Measurements from ENCODE around the gene MFSD1. TPM values are rescaled to one million over a fixed set of nuclear protein-coding genes. Genes with fewer than 3 reads are reported as not detected.

Gene MFSD1
- total and polyA plus RNA-seq, 2 donors (not counting 1 experiment from before 2014, with no cell fraction given) = 16.4 to 31.8 TPM

GRCh38 chr3:158839966-158840365, 38.1 kb downstream of the MFSD1 start:
- POLR2A ChIA-PET = no interaction called here
- no peak for DNase-seq
- 89% methylated on average over 4 of the region's 6 CpGs for WGBS (ENCODE audit: insufficient coverage)

DNA sequence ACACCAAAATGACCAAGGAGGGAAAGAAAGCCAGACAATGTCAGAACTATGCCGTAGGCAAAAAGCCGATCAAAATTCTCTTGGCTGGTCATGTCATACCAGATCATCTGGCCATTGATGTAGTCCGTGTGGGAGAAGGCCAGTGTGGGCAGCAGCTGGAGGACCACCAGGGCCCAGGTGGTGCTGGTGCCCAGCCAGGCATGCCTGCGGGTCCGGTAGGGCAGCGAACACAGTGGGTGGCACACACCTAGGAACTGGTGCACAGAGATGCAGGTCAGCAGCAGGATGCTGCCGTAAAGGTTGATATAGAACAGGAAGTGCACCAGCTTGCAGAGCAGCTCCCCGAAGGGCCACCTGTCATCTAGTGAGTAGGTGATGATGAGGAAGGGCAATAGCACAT, 39.5 kb downstream of the MFSD1 start:
- Histone ChIP-seq H3K27ac (ENCODE audit: low read length in 2 of 2) (no peak overlapping the region), H4K20me1 (ENCODE audit: control insufficient read depth, insufficient read depth, low read length, poor library complexity, severe bottlenecking) (no peaks in the 10 kb centered on the region), H3K9me3 (ENCODE audit: control extremely low read depth in 1 of 3, control insufficient read depth in 2 of 3, insufficient read depth in 1 of 3, low read length in 2 of 3) (no peaks in the 10 kb centered on the region), H3K9ac (ENCODE audit: low read length) (no peak overlapping the region), H3K27me3 (replicated peaks in 1 of 4; ENCODE audit: control extremely low read depth in 1 of 4, control insufficient read depth in 3 of 4, insufficient read depth in 4 of 4, low read length in 3 of 4) (no peaks in the 10 kb centered on the region), H3K4me1 (ENCODE audit: control insufficient read depth in 2 of 2, insufficient read depth in 2 of 2, low read length in 2 of 2) (no peaks in the 10 kb centered on the region), H3K79me2 (ENCODE audit: control insufficient read depth, insufficient read depth, low read length) (no peaks in the 10 kb centered on the region), H3K36me3 (replicated peaks in 1 of 2; ENCODE audit: control extremely low read depth in 1 of 2, control insufficient read depth in 1 of 2, extremely low read depth in 1 of 2, insufficient read depth in 2 of 2, low read length in 1 of 2) (no peaks in the 10 kb centered on the region), H2AFZ (ENCODE audit: insufficient read depth, low read depth, low read length, poor library complexity, severe bottlenecking) (no peak overlapping the region), H3K4me3 (ENCODE audit: control extremely low read depth in 1 of 5, extremely low read depth in 1 of 5, insufficient read depth in 1 of 5, low read depth in 2 of 5, low read length in 4 of 5) (no peak overlapping the region), H3K4me2 (replicated peaks; ENCODE audit: low read depth, low read length, poor library complexity, severe bottlenecking) (no peak overlapping the region)
- Mint-ChIP-seq H3K4me3 (no peak overlapping the region), H3K9me3 (ENCODE audit: insufficient read depth) (no peaks in the 10 kb centered on the region), H3K4me1 (peaks cover 2% of the 10 kb centered on the region), H3K27ac (no peak overlapping the region), H3K27me3 (no peaks in the 10 kb centered on the region)
- 81% methylated on average over 8 of the region's 8 CpGs for WGBS (ENCODE audit: insufficient coverage)
- no peak for DNase-seq
- TF ChIP-seq CTCF (IDR thresholded peaks at IDR 0.05) = no peak
- TF ChIP-seq EZH2 (IDR thresholded peaks at IDR 0.05; ENCODE audit: borderline replicate concordance, insufficient read depth, low read depth, low read length, poor library complexity, severe bottlenecking) = no peak
- no peak for ATAC-seq (ENCODE audit: low read depth)
- ChIA-PET CTCF (interaction anchor here (2.6 to 2.9 kb wide), 2 partner anchors 11 to 418 kb away, joined by 8 to 15 read pairs; no protein-coding TSS in a partner anchor), POLR2A (no interaction called here)
- intact Hi-C loops (cut with micrococcal nuclease) = loop anchor here (10.0 kb wide), 1 partner anchor 1643 kb away; no protein-coding TSS in a partner anchor

More at GRCh38 chr3:158839966-158840365, 38.1 kb downstream of the MFSD1 start:
- no peak overlapping the region for H3K27ac ChIP-seq (ENCODE audit: low read length in 2 of 2)
- intact Hi-C loops (cut with micrococcal nuclease) = loop anchor here (10.0 kb wide), 1 partner anchor 1645 kb away; no protein-coding TSS in a partner anchor
- no peak overlapping the region for H3K9ac ChIP-seq (ENCODE audit: low read length)
- no peaks in the 10 kb centered on the region for H3K4me1 ChIP-seq (ENCODE audit: control insufficient read depth in 2 of 2, insufficient read depth in 2 of 2, low read length in 2 of 2)
- H3K9me3 ChIP-seq (ENCODE audit: control extremely low read depth in 1 of 3, control insufficient read depth in 2 of 3, insufficient read depth in 1 of 3, low read length in 2 of 3) = no peaks in the 10 kb centered on the region
- CTCF ChIA-PET = no interaction called here
- TF ChIP-seq CTCF (IDR thresholded peaks at IDR 0.05) (no peak), EZH2 (IDR thresholded peaks at IDR 0.05; ENCODE audit: borderline replicate concordance, insufficient read depth, low read depth, low read length, poor library complexity, severe bottlenecking) (no peak)
- ATAC-seq (ENCODE audit: low read depth) = no peak
- H3K4me3 ChIP-seq (ENCODE audit: control extremely low read depth in 1 of 5, extremely low read depth in 1 of 5, insufficient read depth in 1 of 5, low read depth in 2 of 5, low read length in 4 of 5) = no peak overlapping the region
- H3K4me3 Mint-ChIP-seq = no peak overlapping the region
- H4K20me1 ChIP-seq (ENCODE audit: control insufficient read depth, insufficient read depth, low read length, poor library complexity, severe bottlenecking) = no peaks in the 10 kb centered on the region
- no peak overlapping the region for H2AFZ ChIP-seq (ENCODE audit: insufficient read depth, low read depth, low read length, poor library complexity, severe bottlenecking)
- H3K36me3 ChIP-seq (replicated peaks in 1 of 2; ENCODE audit: control extremely low read depth in 1 of 2, control insufficient read depth in 1 of 2, extremely low read depth in 1 of 2, insufficient read depth in 2 of 2, low read length in 1 of 2) = no peaks in the 10 kb centered on the region
- H3K9me3 Mint-ChIP-seq (ENCODE audit: insufficient read depth) = no peaks in the 10 kb centered on the region
- H3K79me2 ChIP-seq (ENCODE audit: control insufficient read depth, insufficient read depth, low read length) = no peaks in the 10 kb centered on the region
- no peaks in the 10 kb centered on the region for H3K4me1 Mint-ChIP-seq
- no peak overlapping the region for H3K4me2 ChIP-seq (replicated peaks; ENCODE audit: low read depth, low read length, poor library complexity, severe bottlenecking)
- no peaks in the 10 kb centered on the region for H3K27me3 Mint-ChIP-seq
- no peak overlapping the region for H3K27ac Mint-ChIP-seq
- no peaks in the 10 kb centered on the region for H3K27me3 ChIP-seq (replicated peaks in 1 of 4; ENCODE audit: control extremely low read depth in 1 of 4, control insufficient read depth in 3 of 4, insufficient read depth in 4 of 4, low read length in 3 of 4)
